ENCODE measurements around the gene DSC2. TPM values are rescaled to one million over a fixed set of nuclear protein-coding genes. Genes with fewer than 3 reads are reported as not detected.

The DSC2 gene
- total RNA-seq, result 10 to 100 TPM; 20.0 to 35.7 (median 26.8) TPM

DNA sequence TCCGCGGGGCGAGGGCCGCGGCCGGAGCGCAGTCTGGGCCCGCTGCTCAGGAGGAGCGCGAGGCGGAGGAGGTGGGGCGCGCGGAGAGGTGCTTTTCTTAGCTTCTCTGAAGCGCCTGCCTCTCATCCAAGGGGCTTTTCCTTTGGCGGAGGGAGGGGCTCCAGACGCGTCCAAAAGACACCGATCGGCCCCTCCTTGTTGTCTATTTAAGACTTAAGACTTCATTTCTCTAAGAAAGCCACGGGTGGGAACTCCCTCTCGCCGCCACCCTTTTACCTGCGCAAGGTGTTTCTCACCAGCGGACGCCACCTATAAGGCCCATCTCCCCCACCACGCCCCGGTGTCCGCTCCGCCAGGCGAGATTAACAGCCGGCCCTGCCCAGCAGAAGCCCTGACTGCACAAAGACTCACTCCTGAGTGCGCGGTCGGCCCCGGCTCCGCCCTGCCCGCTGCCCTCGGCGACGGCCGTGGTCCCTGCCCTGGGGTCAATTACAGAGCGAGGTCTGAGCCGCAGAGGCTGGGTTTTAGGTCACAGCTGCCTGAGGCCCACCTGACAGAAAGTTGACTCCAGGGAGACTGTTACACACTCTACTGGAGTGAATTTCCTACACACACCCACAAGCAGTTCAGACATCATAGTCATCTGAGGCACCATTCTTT, at the start of gene DSC2:
TSS of gene DSC2 (minus strand) at position 397 of the 660 bp plus-strand sequence. CDS start 450 bp downstream, outside the sequence.
- intact Hi-C loops (cut with DNase I; ENCODE audit: low total_unique reads), result no loop called here
- DNase-seq (ENCODE audit: low spot score in 2 of 2), result peak; percentile 17 to 88
- TF ChIP-seq, protein P1, sequence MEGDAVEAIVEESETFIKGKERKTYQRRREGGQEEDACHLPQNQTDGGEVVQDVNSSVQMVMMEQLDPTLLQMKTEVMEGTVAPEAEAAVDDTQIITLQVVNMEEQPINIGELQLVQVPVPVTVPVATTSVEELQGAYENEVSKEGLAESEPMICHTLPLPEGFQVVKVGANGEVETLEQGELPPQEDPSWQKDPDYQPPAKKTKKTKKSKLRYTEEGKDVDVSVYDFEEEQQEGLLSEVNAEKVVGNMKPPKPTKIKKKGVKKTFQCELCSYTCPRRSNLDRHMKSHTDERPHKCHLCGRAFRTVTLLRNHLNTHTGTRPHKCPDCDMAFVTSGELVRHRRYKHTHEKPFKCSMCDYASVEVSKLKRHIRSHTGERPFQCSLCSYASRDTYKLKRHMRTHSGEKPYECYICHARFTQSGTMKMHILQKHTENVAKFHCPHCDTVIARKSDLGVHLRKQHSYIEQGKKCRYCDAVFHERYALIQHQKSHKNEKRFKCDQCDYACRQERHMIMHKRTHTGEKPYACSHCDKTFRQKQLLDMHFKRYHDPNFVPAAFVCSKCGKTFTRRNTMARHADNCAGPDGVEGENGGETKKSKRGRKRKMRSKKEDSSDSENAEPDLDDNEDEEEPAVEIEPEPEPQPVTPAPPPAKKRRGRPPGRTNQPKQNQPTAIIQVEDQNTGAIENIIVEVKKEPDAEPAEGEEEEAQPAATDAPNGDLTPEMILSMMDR (IDR thresholded peaks at IDR 0.05), result no peak
- TF ChIP-seq POLR2A (IDR thresholded peaks at IDR 0.05), result no peak
- peak within 1 kb of the TSS; percentile 64 for H3K4me3 ChIP-seq (ENCODE audit: low read depth, poor library complexity, severe bottlenecking)
- 3 to 7% methylated on average over 32 to 35 of the region's 44 CpGs for WGBS, 2 donors

GRCh38 chr18:31149351-31149750, 47.1 kb upstream of the DSC2 start:
- intact Hi-C loops (cut with DNase I; ENCODE audit: low total_unique reads), result no loop called here
- 59 to 71% methylated on average over 3 of the region's 3 CpGs for WGBS, 2 donors
- no peak overlapping the region for H3K4me3 ChIP-seq (ENCODE audit: low read depth, poor library complexity, severe bottlenecking)
- TF ChIP-seq, protein P1 (IDR thresholded peaks at IDR 0.05), result no peak
- no peak for TF ChIP-seq POLR2A (IDR thresholded peaks at IDR 0.05)
- DNase-seq (ENCODE audit: low spot score in 2 of 2), result no peak

- no peak for DNase-seq (ENCODE audit: low spot score in 2 of 2)
- 49 to 51% methylated on average over 3 of the region's 3 CpGs for WGBS, 2 donors
- TF ChIP-seq, protein P1 (IDR thresholded peaks at IDR 0.05), result no peak
- TF ChIP-seq POLR2A (IDR thresholded peaks at IDR 0.05), result no peak
- intact Hi-C loops (cut with DNase I; ENCODE audit: low total_unique reads), result no loop called here
- H3K4me3 ChIP-seq (ENCODE audit: low read depth, poor library complexity, severe bottlenecking), result no peak overlapping the region
These were observed 46.4 kb upstream of the DSC2 start for GRCh38 chr18:31148600-31148999.

- no peak overlapping the region for H3K4me3 ChIP-seq (ENCODE audit: low read depth, poor library complexity, severe bottlenecking)
- DNase-seq (ENCODE audit: low spot score in 2 of 2), result no peak
- intact Hi-C loops (cut with DNase I; ENCODE audit: low total_unique reads), result no loop called here
- TF ChIP-seq, protein P1 (IDR thresholded peaks at IDR 0.05), result no peak
- TF ChIP-seq POLR2A (IDR thresholded peaks at IDR 0.05), result no peak
These were observed 44.6 kb upstream of the DSC2 start for GRCh38 chr18:31146809-31147208.

DNA sequence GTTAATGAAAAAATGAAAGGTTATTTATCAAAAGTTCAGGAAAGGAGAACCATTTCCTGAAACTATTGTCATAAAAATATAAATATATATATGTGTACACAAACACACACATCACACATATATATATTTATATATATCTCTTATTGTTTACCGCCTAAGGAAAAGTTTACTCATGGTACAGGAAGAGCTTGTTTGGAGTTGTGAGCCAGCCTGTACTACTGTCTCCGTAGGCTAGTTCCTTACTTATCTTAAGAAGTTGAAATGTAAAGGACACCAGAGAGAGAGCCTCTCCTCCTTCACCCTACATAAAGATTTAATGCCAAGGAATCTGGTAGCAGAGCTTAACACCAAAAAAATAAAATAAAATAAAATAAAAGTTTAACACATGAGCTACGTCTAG, 40.8 kb upstream of the DSC2 start:
- no peak for DNase-seq (ENCODE audit: low spot score in 2 of 2)
- TF ChIP-seq, protein P1 (IDR thresholded peaks at IDR 0.05), result no peak
- TF ChIP-seq POLR2A (IDR thresholded peaks at IDR 0.05), result no peak
- H3K4me3 ChIP-seq (ENCODE audit: low read depth, poor library complexity, severe bottlenecking), result no peak overlapping the region
- intact Hi-C loops (cut with DNase I; ENCODE audit: low total_unique reads), result no loop called here
- WGBS, 2 donors, result 77 to 80% methylated on average over 3 of the region's 3 CpGs

DNA sequence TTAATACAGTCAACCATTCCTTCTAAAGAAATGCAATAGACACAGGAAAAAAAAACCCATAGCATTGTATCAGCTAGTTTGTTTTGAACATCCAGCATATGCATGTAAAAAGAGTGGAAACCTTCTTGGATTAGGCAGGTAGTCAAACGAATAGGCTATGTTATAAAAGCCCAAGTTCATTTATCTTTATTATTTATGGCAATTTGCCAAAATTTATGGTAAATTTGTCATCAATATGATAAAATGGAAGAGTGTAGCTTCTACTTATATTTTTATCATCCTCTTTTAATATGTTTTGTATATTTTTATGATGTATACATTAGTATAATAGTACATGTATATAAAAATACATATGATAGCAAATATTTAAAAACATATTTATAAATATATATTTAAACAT, 36.5 kb upstream of the DSC2 start:
- 68% methylated on average over 1 of the region's 1 CpG for WGBS, 2 donors
- intact Hi-C loops (cut with DNase I; ENCODE audit: low total_unique reads), result no loop called here
- TF ChIP-seq POLR2A (IDR thresholded peaks at IDR 0.05), result no peak
- TF ChIP-seq, protein P1 (IDR thresholded peaks at IDR 0.05), result no peak
- no peak for DNase-seq (ENCODE audit: low spot score in 2 of 2)
- H3K4me3 ChIP-seq (ENCODE audit: low read depth, poor library complexity, severe bottlenecking), result no peak overlapping the region
